Neural progenitor cell (in vitro differentiated cells): ENCODE data around the gene DLG2. TPM values are rescaled to one million over a fixed set of nuclear protein-coding genes. Genes with fewer than 3 reads are reported as not detected.

Source experiments
- DNase-seq: peaks from one replicate; pipeline ENCODE4 v3.0.0-alpha.2; 2016; ENCODE audit warnings: low spot score
- H2AFZ ChIP-seq: fragments of 200-600 bp; sonication (generic); replicated peaks from 2 replicates; pipeline ENCODE4 v1.6.1; 2016; ENCODE audit warnings: antibody characterized with exemption
- H3F3A ChIP-seq: fragments of 200-600 bp; sonication (generic); 2 replicates; pipeline ENCODE4 v1.6.1; 2016; ENCODE audit warnings: antibody characterized with exemption, low read depth
- H3K27ac ChIP-seq: fragments of 200-600 bp; sonication (generic); 2 replicates; pipeline ENCODE4 v1.5.1; 2016; ENCODE audit warnings: mild to moderate bottlenecking
- H3K27me3 ChIP-seq: fragments of 200-600 bp; sonication (generic); 2 replicates; pipeline ENCODE4 v1.6.1; 2016; ENCODE audit warnings: mild to moderate bottlenecking, moderate library complexity
- H3K36me3 ChIP-seq: fragments of 200-600 bp; sonication (generic); 2 replicates; pipeline ENCODE4 v1.5.1; 2016
- H3K4me1 ChIP-seq: fragments of 200-600 bp; sonication (generic); 2 replicates; pipeline ENCODE4 v1.6.1; 2016; ENCODE audit warnings: mixed run types
- H3K4me2 ChIP-seq: fragments of 200-600 bp; sonication (generic); 2 replicates; pipeline ENCODE4 v1.6.1; 2016
- H3K4me3 ChIP-seq: fragments of 200-600 bp; sonication (generic); 2 replicates; pipeline ENCODE4 v1.5.1; 2016
- H3K79me2 ChIP-seq: fragments of 200-600 bp; sonication (generic); 2 replicates; pipeline ENCODE4 v1.6.1; 2016; ENCODE audit warnings: low read depth
- H3K9ac ChIP-seq: fragments of 200-600 bp; sonication (generic); 2 replicates; pipeline ENCODE4 v1.6.1; 2016
- H3K9me3 ChIP-seq: fragments of 200-600 bp; sonication (generic); 2 replicates; pipeline ENCODE4 v1.5.1; 2016; ENCODE audit warnings: low read depth
- H4K20me1 ChIP-seq: fragments of 200-600 bp; sonication (generic); 2 replicates; pipeline ENCODE4 v1.6.1; 2016; ENCODE audit warnings: low read depth
- H3K27ac Mint-ChIP-seq: 3 replicates; pipeline ENCODE4 v1.8.0; 2021; ENCODE audit warnings: mixed read lengths
- H3K27me3 Mint-ChIP-seq: 2 replicates; pipeline ENCODE4 v1.8.0; 2022; ENCODE audit warnings: low read depth, mild to moderate bottlenecking, inconsistent platforms, moderate library complexity, mixed read lengths; ENCODE audit not compliant: insufficient read depth
- H3K36me3 Mint-ChIP-seq: 3 replicates; pipeline ENCODE4 v1.8.0; 2021; ENCODE audit warnings: mixed read lengths
- H3K4me1 Mint-ChIP-seq: 3 replicates; pipeline ENCODE4 v1.8.0; 2021; ENCODE audit warnings: mixed read lengths
- H3K4me3 Mint-ChIP-seq: 3 replicates; pipeline ENCODE4 v1.8.0; 2021; ENCODE audit warnings: mild to moderate bottlenecking, moderate library complexity, mixed read lengths
- H3K9me3 Mint-ChIP-seq: 3 replicates; pipeline ENCODE4 v1.8.0; 2020; ENCODE audit warnings: mixed read lengths
- EZH2 ChIP-seq: fragments of 200-600 bp; sonication (generic); IDR thresholded peaks from 2 replicates; pipeline ENCODE4 v1.6.1; 2017; ENCODE audit warnings: antibody characterized with exemption, mild to moderate bottlenecking, moderate library complexity
- EZH2phosphoT487 ChIP-seq: fragments of 200-600 bp; sonication (generic); IDR thresholded peaks from 2 replicates; pipeline ENCODE4 v1.6.1; 2017; ENCODE audit warnings: antibody characterized with exemption
- total RNA-seq: library from RNA; depleted of rRNA; stranded (reverse); fragments of >200 nt; gene quantifications from 2 replicates; pipeline ENCODE4 v1.2.3, GENCODE V29; 2015; ENCODE audit warnings: low replicate concordance
- TF ChIP-seq, protein P1 (sequence below): fragments of 200-600 bp; sonication (generic); IDR thresholded peaks from 2 replicates; pipeline ENCODE4 v1.5.1; 2017; ENCODE audit warnings: antibody characterized with exemption, mild to moderate bottlenecking

The DLG2 gene
- total RNA-seq, 1 donor from 2014 or later = 7.5 TPM

DNA sequence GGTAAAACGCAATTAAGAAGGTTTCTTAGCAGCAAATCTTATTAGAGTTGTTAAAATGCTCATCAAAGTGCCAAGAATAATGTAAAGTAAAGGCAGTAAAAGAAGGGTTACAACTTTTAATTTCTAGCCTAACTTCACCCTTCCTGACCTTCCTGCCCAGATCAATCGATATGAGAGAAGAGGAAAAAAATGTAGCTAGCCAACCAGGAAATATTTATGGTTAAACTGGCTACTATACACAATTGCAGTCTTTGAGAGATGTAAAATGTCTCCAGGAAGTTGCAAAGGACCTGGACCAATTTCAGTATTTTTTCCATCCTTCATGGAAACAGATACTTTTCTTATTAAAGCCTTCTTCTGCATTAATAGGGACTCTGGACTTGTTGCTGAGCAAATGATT lies 2199.2 kb downstream of the DLG2 start:
- TF ChIP-seq, protein P1, sequence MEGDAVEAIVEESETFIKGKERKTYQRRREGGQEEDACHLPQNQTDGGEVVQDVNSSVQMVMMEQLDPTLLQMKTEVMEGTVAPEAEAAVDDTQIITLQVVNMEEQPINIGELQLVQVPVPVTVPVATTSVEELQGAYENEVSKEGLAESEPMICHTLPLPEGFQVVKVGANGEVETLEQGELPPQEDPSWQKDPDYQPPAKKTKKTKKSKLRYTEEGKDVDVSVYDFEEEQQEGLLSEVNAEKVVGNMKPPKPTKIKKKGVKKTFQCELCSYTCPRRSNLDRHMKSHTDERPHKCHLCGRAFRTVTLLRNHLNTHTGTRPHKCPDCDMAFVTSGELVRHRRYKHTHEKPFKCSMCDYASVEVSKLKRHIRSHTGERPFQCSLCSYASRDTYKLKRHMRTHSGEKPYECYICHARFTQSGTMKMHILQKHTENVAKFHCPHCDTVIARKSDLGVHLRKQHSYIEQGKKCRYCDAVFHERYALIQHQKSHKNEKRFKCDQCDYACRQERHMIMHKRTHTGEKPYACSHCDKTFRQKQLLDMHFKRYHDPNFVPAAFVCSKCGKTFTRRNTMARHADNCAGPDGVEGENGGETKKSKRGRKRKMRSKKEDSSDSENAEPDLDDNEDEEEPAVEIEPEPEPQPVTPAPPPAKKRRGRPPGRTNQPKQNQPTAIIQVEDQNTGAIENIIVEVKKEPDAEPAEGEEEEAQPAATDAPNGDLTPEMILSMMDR = no peak
- no peak for TF ChIP-seq EZH2
- no peak for TF ChIP-seq EZH2phosphoT487
- Mint-ChIP-seq H3K4me1 (peaks cover 13% of the 10 kb centered on the region), H3K36me3 (no peaks in the 10 kb centered on the region), H3K9me3 (peaks cover 2% of the 10 kb centered on the region), H3K27ac (no peak overlapping the region), H3K4me3 (no peak overlapping the region), H3K27me3 (peaks cover 3% of the 10 kb centered on the region)
- Histone ChIP-seq H3K9me3 (no peaks in the 10 kb centered on the region), H3K79me2 (no peaks in the 10 kb centered on the region), H3K36me3 (no peaks in the 10 kb centered on the region), H3K4me1 (peaks cover 19% of the 10 kb centered on the region), H3K9ac (no peak overlapping the region), H3K4me3 (no peak overlapping the region), H3K27me3 (peaks cover 29% of the 10 kb centered on the region), H3F3A (no peaks in the 10 kb centered on the region), H3K27ac (no peak overlapping the region), H4K20me1 (no peaks in the 10 kb centered on the region), H2AFZ (no peak overlapping the region), H3K4me2 (no peak overlapping the region)
- no peak for DNase-seq

DNA sequence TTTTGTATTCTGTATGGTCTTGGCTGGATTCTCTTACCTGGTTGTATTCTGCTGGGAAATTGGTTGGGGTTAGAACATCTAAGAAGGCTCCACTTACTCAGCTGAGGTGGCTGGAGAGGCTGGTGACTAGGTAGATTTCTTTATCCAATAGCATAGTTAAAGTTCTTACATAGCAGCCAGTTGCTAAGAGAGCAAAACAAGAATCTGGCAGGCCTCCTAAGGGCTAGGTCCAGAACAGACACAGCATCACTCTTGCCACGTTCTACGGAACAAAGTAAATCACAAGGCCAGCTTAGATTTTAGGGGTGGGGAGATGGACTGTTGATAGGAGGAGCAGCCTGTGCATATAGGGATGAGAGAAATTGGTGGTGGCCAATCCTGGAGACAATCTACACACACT lies 2199.6 kb downstream of the DLG2 start:
- no peak for DNase-seq
- no peaks in the 10 kb centered on the region for H3F3A ChIP-seq
- Mint-ChIP-seq H3K36me3 (no peaks in the 10 kb centered on the region), H3K4me3 (no peak overlapping the region), H3K27me3 (peaks cover 3% of the 10 kb centered on the region), H3K4me1 (peaks cover 13% of the 10 kb centered on the region), H3K27ac (no peak overlapping the region), H3K9me3 (peaks cover 3% of the 10 kb centered on the region)
- no peak overlapping the region for H3K4me2 ChIP-seq
- H3K27me3 ChIP-seq = peaks cover 29% of the 10 kb centered on the region
- TF ChIP-seq EZH2 (no peak), EZH2phosphoT487 (no peak)
- TF ChIP-seq, protein P1 = no peak
- no peaks in the 10 kb centered on the region for H3K9me3 ChIP-seq
- no peaks in the 10 kb centered on the region for H3K36me3 ChIP-seq
- H3K4me3 ChIP-seq = no peak overlapping the region
- H4K20me1 ChIP-seq = no peaks in the 10 kb centered on the region
- H3K9ac ChIP-seq = no peak overlapping the region
- H2AFZ ChIP-seq = no peak overlapping the region
- no peaks in the 10 kb centered on the region for H3K79me2 ChIP-seq
- no peak overlapping the region for H3K27ac ChIP-seq
- peaks cover 19% of the 10 kb centered on the region for H3K4me1 ChIP-seq

DNA sequence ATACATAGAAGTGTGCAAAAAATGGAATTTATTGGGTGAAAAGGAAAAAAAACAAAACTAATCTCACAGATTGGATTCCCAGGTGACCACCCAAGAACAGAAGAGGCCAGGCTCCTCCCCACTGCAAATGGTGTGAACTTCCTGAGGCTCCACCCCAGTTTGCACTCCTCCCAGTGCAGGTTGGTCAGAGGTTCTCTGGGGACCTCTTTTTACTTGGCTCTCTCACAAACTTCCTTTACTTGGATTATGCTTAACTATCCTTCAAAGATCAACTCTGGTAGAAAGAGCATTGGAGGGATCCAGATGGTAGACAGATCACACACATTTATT lies 2202.0 kb downstream of the DLG2 start:
- Mint-ChIP-seq H3K4me3 (no peak overlapping the region), H3K4me1 (peaks cover 9% of the 10 kb centered on the region), H3K27ac (no peak overlapping the region), H3K27me3 (peaks cover 3% of the 10 kb centered on the region), H3K36me3 (no peaks in the 10 kb centered on the region), H3K9me3 (peaks cover 7% of the 10 kb centered on the region)
- Histone ChIP-seq H2AFZ (no peak overlapping the region), H3K4me3 (no peak overlapping the region), H3K4me1 (peaks cover 7% of the 10 kb centered on the region), H4K20me1 (no peaks in the 10 kb centered on the region), H3K4me2 (no peak overlapping the region), H3K79me2 (no peaks in the 10 kb centered on the region), H3F3A (no peaks in the 10 kb centered on the region), H3K27ac (no peak overlapping the region), H3K27me3 (peaks cover 29% of the 10 kb centered on the region), H3K9ac (no peak overlapping the region), H3K36me3 (no peaks in the 10 kb centered on the region), H3K9me3 (no peaks in the 10 kb centered on the region)
- no peak for TF ChIP-seq EZH2
- TF ChIP-seq, protein P1 = no peak
- TF ChIP-seq EZH2phosphoT487 = no peak
- DNase-seq = no peak
